Vagina (tissue), 2 donors: Measurements from ENCODE around the gene CDC45. TPM values are rescaled to one million over a fixed set of nuclear protein-coding genes. Genes with fewer than 3 reads are reported as not detected.
A peak's percentile ranks its signal among the peaks of the same experiment; 100 is the strongest.

Experiments
- DNase-seq, 2 donors: peaks; one replicate each; pipeline ENCODE4 v3.0.0-alpha.2; 2017; ENCODE audit errors: extremely low spot score in 2 of 2
- H3K27ac ChIP-seq: fragments of 200-600 bp; sonication (generic); one replicate; pipeline ENCODE4 v1.5.1; 2019
- H3K27me3 ChIP-seq: fragments of 200-600 bp; sonication (generic); one replicate; pipeline ENCODE4 v1.5.1; 2019
- H3K36me3 ChIP-seq, 2 donors: fragments of 200-600 bp; sonication (generic); one replicate each; pipeline ENCODE4 v1.5.1; 2017 to 2019
- H3K4me1 ChIP-seq: fragments of 200-600 bp; sonication (generic); one replicate; pipeline ENCODE4 v1.5.1; 2019
- H3K4me3 ChIP-seq, 2 donors: fragments of 200-600 bp; sonication (generic); 1 replicate in 1 of 2; 2 replicates in 1 of 2; pipeline ENCODE4 v1.5.1; 2016 to 2019
- H3K9me3 ChIP-seq: fragments of 200-600 bp; sonication (generic); one replicate; pipeline ENCODE4 v1.5.1; 2019
- CTCF ChIP-seq, 3 experiments: fragments of 450-650 bp in 2 of 3; fragments of 200-600 bp in 1 of 3; sonication (generic) in 1 of 3; IDR thresholded peaks; one replicate each; pipeline ENCODE4 v1.5.1; 2017 to 2019; ENCODE audit warnings: antibody characterized with exemption in 3 of 3, mild to moderate bottlenecking in 2 of 3, moderate library complexity in 2 of 3
- POLR2A ChIP-seq, 2 donors: fragments of 450-650 bp; IDR thresholded peaks; one replicate each; pipeline ENCODE4 v1.6.1; 2017; ENCODE audit warnings: antibody characterized with exemption in 2 of 2, mild to moderate bottlenecking in 2 of 2, moderate library complexity in 2 of 2
- POLR2AphosphoS5 ChIP-seq, 2 donors: sonication (generic); formaldehyde crosslinking; IDR thresholded peaks; one replicate each; pipeline ENCODE4 v1.9.0; 2017; ENCODE audit warnings: antibody characterized with exemption in 2 of 2, mild to moderate bottlenecking in 2 of 2, low read depth in 1 of 2; ENCODE audit not compliant: insufficient read depth in 1 of 2
- intact Hi-C: fragments of 100-400 bp; cut with DNase I; formaldehyde crosslinking; loops from one replicate; pipeline ENCODE4 v1.15.1; 2023
- total RNA-seq: library from RNA; depleted of rRNA; stranded (reverse); fragments of >200 nt; gene quantifications from one replicate; pipeline ENCODE4 v1.2.3, GENCODE V29; 2016

CDC45 gene
- total RNA-seq = 0.74 TPM

- H3K4me1 ChIP-seq = peaks cover 31% of the 10 kb centered on the region
- H3K27me3 ChIP-seq = no peaks in the 10 kb centered on the region
- H3K36me3 ChIP-seq = peaks cover 0 to 7% of the 10 kb centered on the region in 2 donors
- no peaks in the 10 kb centered on the region for H3K9me3 ChIP-seq
- H3K27ac ChIP-seq = peak within 1 kb of the TSS; percentile 93
- peak within 1 kb of the TSS; percentile 72 to 89 for H3K4me3 ChIP-seq
- DNase-seq = peak in 1 of 2 donors; percentile 99
- peak; percentile 63 to 96 for TF ChIP-seq POLR2AphosphoS5 (IDR thresholded peaks at IDR 0.05; ENCODE audit: insufficient read depth in 1 of 2, low read depth in 1 of 2)
- TF ChIP-seq POLR2A (IDR thresholded peaks at IDR 0.05) = no peak
- TF ChIP-seq CTCF (IDR thresholded peaks at IDR 0.05) = no peak
- intact Hi-C loops = loop anchor here (2.0 to 10.0 kb wide), 2 partner anchors 47 to 65 kb away; partner anchors contain the start of gene MRPL40
These were observed at the start of gene CDC45 for GRCh38 chr22:19479355-19480172. Gene CDC45 (plus strand): TSS chr22:19479920. CDS start chr22:19479969, 49 bp downstream.

GRCh38 chr22:19429950-19430889 is 49.5 kb upstream of the CDC45 start:
- intact Hi-C loops = no loop called here
- H3K27me3 ChIP-seq = no peaks in the 10 kb centered on the region
- TF ChIP-seq POLR2AphosphoS5 (IDR thresholded peaks at IDR 0.05; ENCODE audit: insufficient read depth in 1 of 2, low read depth in 1 of 2) (no peak), POLR2A (IDR thresholded peaks at IDR 0.05) (no peak), CTCF (IDR thresholded peaks at IDR 0.05) (no peak)
- no peak for DNase-seq
- no peaks in the 10 kb centered on the region for H3K9me3 ChIP-seq
- H3K4me1 ChIP-seq = peaks cover 37% of the 10 kb centered on the region
- H3K36me3 ChIP-seq = peaks cover 0 to 11% of the 10 kb centered on the region in 2 donors
- peak overlapping the region; percentile 81 to 93 for H3K4me3 ChIP-seq
- peak overlapping the region; percentile 51 for H3K27ac ChIP-seq

- Histone ChIP-seq H3K9me3 (no peaks in the 10 kb centered on the region), H3K4me1 (peaks cover 37% of the 10 kb centered on the region), H3K36me3 (peaks cover 0 to 19% of the 10 kb centered on the region in 2 donors), H3K27ac (peak overlapping the region; percentile 51), H3K4me3 (peak overlapping the region; percentile 81 to 93), H3K27me3 (no peaks in the 10 kb centered on the region)
- no peak for TF ChIP-seq POLR2AphosphoS5 (IDR thresholded peaks at IDR 0.05; ENCODE audit: insufficient read depth in 1 of 2, low read depth in 1 of 2)
- no peak for TF ChIP-seq POLR2A (IDR thresholded peaks at IDR 0.05)
- TF ChIP-seq CTCF (IDR thresholded peaks at IDR 0.05) = no peak
- DNase-seq = no peak
- intact Hi-C loops = no loop called here
These were observed 48.7 kb upstream of the CDC45 start for GRCh38 chr22:19430890-19431541.

GRCh38 chr22:19431649-19432132 is 48.0 kb upstream of the CDC45 start, which contains the start of gene HIRA:
Gene HIRA (minus strand): TSS chr22:19431733. CDS start chr22:19431476, 257 bp downstream.
- peaks cover 37% of the 10 kb centered on the region for H3K4me1 ChIP-seq
- intact Hi-C loops = loop anchor here (2.0 kb wide), 1 partner anchor 47 kb away; the partner anchor contains the start of genes CDC45 and UFD1
- H3K9me3 ChIP-seq = no peaks in the 10 kb centered on the region
- peak in 1 of 2 donors; percentile 19 for TF ChIP-seq POLR2A (IDR thresholded peaks at IDR 0.05)
- no peak for TF ChIP-seq POLR2AphosphoS5 (IDR thresholded peaks at IDR 0.05; ENCODE audit: insufficient read depth in 1 of 2, low read depth in 1 of 2)
- no peak for TF ChIP-seq CTCF (IDR thresholded peaks at IDR 0.05)
- peak within 1 kb of the TSS; percentile 88 for H3K27ac ChIP-seq
- peak within 1 kb of the TSS; percentile 81 to 93 for H3K4me3 ChIP-seq
- DNase-seq = no peak
- H3K36me3 ChIP-seq = peaks cover 0 to 25% of the 10 kb centered on the region in 2 donors
- H3K27me3 ChIP-seq = no peaks in the 10 kb centered on the region
